Central memory CD4-positive, alpha-beta T cell (primary cell): ENCODE data around the gene CLEC4D.
"Not testable (repeated sequence)": the region's sequence is repeated elsewhere in the genome, so short reads cannot be mapped to it uniquely, and the experiment has no call there.

Experiments
- DNase-seq: peaks from one replicate; pipeline ENCODE4 v3.0.0; 2022

CLEC4D gene

DNA sequence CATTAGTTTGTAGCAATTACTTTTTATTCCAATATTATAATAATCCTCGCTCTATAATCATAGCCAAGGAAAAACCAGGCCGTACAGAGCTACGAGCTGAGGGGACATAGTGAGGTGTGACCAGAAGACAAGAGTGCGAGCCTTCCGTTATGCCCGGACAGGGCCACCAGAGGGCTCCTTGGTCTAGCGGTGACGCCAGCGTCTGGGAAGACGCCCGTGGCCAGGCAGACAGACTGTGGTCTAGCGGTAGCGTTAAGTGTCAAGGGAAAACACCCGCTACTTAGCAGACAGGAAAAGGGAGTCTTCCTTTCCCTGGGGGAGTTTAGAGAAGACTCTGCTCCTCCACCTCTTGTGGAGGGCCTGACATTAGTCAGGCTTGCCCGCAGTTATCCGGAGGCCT lies 24.5 kb downstream of the CLEC4D start:
- not testable (repeated sequence) for DNase-seq

DNA sequence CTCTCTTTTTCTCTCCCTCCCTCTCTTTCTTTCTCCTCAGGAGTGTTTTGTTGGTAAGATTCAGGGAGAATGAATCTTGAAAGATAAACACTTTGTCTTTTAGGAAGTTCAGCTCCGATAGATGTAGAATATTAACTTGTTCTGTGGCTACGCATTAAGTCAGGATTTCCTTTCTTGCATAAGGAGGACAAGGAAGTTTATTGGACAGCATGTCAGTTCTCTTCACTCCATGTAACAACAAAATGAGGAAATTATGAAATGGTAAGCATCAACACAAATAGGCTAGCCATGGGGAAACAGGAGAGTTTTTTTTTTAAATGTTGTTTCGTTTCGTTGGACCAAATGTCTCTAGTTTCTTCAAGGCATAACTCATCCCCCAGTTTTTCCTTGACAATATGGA lies 27.5 kb downstream of the CLEC4D start, which contains the start of gene CLEC4E:
Gene CLEC4E, minus strand, starts transcription at position 75 of the 400 bp plus-strand sequence. CDS start 108 bp downstream, outside the sequence.
- not testable (repeated sequence) for DNase-seq

DNA sequence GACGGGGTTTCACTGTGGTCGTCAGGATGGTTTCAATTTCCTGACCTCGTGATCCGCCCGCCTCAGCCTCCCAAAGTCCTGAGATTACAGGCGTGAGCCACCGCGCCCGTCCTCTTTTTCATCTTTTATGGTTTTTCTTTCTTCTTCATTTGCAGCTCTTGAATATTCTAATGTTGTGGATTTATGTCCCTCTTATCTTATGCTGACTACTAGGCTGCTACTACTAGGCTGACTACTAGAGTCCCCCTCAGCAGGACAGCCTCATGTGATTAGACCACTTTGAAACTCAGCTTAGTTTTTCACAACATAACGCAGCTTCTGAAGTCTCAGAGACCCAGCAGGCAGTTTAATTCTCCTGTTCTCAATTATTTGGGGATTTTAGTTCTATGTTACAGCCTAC lies 28.3 kb downstream of the CLEC4D start:
- DNase-seq = no peak

DNA sequence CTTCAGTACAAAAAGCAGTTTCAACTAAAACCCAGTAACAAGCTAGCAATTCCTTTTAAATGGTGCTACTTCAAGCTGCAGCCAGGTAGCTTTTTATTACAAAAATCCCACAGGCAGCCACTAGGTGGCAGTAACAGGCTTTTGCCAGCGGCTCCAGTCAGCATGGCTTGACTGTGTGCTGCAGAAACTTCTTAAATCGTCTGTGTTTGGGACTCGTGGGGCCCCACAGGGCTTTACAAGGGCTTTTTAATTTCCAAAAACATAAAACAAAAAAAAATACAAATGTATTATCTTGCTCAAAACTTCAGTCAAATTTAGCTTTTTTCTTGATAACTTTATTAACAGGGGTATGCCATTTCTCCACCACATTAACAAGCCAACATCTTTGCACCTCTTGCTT lies 31.0 kb downstream of the CLEC4D start:
- DNase-seq = peak; percentile 67

DNA sequence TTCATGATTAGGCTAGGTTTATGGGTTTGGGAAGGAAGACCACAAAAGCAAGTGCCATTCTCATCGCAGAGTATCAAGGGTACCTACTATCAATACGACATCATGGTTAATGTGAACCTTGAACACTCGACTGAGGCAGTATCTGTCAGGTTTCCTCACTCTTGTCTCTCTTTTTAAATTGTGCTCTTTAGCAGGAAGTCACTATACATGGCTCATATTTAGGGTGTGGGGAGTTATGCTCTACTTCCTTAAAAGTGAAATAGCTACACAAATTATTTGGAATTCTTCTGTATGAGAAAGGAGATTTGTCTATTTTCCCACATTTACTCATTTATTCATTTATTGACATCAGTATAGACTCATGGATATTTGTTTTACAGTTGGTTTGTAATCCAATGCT lies 33.3 kb downstream of the CLEC4D start:
- no peak for DNase-seq

DNA sequence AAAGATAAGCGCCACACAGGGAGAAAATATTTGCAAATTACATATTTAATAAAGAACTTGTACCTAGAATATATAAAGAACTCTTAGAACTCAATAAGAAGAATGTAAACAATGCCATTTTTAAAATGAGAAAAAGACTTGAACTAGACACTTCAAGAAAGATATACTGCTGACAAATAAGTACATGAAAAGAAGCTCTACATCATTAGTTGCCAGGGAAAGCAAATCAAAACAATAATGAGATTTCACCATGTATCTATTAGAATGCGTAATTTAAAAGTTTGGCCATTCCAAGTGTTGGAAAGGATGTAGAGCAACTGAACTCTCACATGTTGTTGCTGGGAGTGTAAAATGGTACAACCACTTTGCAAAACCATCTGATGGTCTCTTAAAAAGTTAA lies 34.3 kb downstream of the CLEC4D start:
- no peak for DNase-seq

DNA sequence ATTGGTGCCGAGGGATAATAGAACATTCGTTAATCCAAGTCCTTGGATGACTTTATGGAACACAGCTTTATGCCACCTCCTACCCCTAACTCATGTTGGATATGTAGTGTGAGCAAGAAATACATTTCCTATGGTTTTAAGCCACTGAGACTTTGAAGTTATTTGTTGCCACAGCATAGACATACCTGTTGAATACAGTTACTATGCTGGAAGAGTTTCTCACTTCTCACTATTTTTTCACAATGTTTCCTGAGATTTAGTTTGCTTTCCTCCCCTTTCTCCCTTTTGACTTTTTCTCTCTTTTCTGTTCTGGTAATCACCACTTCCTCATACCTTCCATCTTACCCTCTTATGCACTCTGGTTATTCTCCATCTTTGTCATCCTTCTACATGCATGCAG lies 34.9 kb downstream of the CLEC4D start:
- DNase-seq = no peak

DNA sequence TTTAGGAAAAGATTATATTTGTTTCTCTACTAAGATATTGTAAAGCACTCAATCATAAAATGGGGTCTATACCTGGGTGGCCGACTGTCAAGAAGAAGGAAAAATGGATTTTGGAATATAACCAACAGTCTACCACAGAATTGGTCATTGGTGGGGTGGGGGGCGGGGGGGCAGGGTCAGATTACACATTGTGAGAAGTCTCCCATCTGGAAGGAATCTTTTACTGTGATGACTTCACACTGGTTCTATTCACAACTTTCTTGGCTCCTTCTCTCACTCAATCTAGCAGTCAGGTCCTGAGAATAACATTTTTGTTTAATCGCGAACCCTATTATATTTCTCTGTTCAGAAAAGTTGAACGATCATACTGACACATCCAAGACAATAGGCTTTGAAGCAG lies 36.1 kb downstream of the CLEC4D start:
- DNase-seq = no peak

DNA sequence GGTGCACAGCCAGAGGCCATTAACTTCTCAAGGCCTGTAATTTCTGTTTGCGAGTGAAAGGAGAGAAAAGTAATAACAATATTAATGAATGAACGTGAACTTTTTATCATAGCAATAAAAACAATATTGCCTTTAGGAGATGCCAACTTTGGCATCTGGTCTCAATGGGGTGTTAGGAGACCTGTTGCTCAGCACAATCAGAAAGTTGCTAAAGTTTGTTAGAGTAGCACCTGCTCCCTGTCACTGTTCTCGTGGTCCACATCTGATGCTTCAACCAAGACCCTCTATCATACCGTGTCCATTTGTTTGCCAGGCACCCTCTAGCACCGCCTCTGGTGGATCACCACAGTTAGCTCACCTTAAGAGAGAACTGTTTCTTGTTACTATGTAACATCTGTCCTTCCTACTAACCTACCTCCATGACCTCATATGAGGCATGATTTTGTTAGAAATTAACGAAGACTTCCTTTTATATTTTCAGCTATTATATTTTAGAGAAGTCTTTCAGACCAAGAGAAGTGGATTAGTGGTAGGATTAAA lies 39.9 kb downstream of the CLEC4D start:
- no peak for DNase-seq

DNA sequence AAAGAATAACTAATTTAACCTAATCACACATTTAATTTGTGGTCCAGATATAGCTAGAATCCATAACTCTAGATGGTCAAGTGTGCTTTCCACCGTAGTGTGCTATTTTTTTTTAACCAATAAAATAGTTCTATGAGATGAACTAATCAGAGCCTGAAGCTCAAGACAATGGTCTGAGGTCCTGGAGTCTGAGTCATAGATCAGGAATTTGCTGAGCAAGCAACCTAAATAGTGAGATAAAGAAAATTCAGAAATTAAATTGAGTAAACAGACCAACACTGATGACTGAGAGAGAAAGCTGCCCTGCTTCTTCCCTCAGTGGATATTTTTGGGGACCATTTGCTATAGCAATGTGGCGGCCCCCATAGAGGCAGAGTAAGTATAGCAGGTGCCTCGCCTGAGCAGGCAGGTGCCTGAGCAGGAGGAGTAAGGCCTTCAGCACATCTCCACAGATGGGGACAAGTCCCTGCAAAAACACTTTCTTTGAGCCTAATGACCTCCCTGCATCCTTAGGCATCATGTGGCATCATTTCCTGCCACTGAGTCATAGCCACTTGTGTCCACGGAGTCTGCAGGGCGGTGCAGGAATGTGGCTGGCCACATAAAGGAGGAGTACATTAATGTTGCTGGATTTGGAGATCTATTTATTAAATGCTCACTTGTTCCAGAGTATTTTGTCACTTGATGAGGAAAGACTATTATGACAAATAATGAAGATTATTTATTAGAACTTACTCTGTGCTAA lies 41.3 kb downstream of the CLEC4D start:
- no peak for DNase-seq

DNA sequence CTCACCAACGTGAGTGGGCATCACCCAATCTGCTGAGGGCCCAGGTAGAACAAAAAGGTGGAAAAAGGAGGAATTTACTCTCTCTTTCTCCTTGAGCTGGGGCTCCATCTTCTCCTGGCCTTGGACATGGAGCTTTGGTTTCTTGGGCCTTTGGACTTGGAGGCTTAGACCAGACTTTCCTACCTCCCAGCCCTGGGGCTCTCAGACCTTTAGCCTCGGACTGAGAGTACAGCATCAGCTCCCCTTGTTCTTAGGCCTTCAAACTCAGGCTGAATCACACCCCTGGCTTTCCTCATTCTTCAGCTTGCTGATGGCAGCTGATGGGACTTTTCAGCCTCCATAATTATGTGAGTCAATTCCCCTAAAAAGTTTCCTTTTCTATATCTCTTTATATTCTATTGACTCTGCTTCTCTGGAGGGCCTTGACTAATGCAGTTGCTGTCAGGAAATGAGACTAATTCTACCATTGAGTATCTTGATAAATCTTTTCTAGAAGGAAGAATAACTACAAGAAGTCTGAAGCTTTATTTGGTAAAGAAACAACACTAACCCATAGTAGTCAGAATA lies 43.3 kb downstream of the CLEC4D start:
- no peak for DNase-seq

DNA sequence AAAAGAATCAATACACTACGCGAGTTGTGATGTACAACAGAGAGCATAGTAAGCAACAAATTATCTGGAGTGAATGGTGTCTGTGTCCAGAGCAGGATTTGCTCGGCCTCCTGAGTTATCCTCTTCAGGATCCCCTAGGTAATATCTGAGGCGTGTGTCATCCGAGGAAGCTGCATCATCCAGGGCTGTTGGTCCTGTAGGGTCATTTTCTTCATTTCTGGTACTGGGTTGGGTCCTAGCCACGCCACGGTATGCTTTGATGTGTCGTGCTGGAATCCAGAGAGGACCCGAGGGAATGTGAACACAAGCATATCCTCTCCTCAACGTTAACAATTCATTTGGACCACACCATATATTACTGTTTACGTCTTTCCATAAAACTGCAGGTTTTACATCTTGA lies 46.4 kb downstream of the CLEC4D start:
- DNase-seq = no peak

DNA sequence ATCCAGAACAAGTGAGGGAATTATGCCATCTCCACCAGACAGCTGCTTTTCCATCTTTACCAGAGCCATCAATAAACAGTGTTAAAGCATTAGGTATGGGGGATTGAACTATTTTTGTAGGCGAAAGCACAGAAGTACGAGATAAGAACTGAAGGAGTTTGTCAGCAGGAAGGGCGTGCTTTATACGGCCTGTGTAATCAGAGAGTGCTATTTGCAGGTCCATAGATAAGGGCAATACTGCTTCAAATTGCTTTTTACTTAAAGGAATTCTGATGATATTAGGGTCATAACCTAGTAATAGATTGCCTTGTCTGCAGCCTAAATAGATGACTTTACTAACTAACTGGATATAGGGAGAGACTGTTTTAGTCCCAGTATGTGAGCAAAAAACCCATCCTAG lies 47.7 kb downstream of the CLEC4D start:
- no peak for DNase-seq

DNA sequence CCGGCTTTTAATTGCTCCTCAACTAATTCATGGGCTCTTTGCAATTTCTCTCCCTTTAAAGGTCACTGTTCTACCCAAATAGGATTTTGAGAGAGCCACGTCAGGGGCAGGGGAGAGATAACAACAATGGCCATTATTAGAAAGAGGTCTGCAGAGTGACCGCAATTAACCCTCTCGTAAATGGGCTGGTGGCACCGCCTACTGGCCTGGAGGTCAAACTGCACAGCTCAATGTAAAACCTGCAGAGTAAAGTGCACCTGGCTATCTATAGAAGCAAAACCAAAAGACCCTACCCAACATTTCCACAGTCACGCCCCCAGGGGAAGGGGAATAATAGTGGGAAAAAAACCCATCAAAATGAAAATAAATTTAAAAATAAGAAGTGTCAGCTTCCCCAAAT lies 49.0 kb downstream of the CLEC4D start:
- no peak for DNase-seq

DNA sequence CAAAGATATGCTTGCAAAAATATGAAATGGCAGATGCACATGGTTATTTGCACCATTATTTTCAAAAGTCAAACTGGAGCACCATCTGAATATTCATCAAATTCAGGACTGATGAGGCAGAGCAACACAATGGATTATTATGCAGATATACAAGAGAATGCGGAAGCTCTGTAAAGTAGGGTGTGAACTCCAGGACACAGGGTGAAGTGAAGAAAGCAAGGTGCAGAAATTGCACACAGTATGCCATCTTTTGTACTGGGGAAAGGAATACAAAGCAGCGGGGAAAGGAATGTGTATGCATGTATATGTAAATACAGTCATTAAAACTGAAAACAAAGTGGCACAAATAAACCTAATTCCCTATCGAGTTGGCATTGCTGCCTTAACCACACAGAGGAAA lies 50.1 kb downstream of the CLEC4D start:
- no peak for DNase-seq

DNA sequence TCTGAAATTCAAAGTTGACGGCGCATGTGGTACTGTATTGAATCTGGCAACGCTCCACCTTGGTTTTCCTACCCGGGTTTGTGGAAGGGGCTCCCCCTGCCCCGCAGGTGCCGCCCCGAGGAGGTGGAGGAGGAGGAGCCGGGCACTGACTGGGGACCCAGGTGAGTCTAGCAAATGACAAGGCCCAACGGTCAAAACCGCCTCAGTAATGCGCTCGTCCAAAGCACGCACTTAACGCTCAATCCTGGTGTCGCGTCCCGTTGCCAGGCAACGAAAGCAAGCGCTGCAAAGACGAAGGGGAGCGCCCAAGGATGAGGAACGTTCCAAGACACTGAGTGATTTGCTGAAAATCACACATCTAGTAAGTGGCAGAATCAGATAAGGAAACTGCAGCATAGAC lies 51.4 kb downstream of the CLEC4D start:
- no peak for DNase-seq

DNA sequence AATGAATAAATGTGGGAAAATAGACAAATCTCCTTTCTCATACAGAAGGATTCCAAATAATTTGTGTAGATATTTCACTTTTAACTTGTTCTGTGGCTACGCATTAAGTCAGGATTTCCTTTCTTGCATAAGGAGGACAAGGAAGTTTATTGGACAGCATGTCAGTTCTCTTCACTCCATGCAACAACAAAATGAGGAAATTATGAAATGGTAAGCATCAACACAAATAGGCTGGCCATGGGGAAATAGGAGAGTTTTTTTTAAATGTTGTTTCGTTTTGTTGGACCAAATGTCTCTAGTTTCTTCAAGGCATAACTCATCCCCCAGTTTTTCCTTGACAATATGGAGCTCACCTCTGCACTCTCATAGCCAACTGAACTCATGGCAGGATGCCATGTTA lies 52.7 kb downstream of the CLEC4D start:
- DNase-seq = not testable (repeated sequence)

DNA sequence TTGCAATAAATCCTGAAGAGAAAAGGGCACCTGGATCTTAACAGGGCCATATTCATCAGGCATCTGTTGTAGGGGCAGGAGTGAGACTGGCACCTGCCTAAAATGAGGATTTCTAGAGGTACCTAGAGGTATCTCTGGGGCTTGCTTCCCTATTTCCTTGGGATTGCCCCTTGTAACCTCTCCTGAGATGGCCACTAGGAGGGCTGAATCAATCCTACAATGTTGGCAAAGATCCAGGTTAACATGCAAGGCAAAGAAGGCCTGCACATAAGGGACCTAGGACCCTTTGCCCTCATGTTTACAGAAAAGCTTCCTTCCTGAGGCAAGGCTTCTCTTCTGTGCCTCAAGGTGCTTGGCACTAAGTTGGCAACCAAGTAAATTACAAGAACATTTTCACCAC lies 53.2 kb downstream of the CLEC4D start:
- no peak for DNase-seq
